COLO668 (cell line): ENCODE data around the gene ZNF597.

Source experiments
- DNase-seq: peaks from one replicate; lab custom pipeline; 2025; ENCODE audit not compliant: unreplicated experiment; lab: John Stamatoyannopoulos, UW

The ZNF597 gene

GRCh38 chr16:3457434-3458252, 14.3 kb upstream of the ZNF597 start:
- DNase-seq, result peak; percentile 96

- DNase-seq, result no peak
Measured at GRCh38 chr16:3454631-3455147, 11.4 kb upstream of the ZNF597 start.

DNA sequence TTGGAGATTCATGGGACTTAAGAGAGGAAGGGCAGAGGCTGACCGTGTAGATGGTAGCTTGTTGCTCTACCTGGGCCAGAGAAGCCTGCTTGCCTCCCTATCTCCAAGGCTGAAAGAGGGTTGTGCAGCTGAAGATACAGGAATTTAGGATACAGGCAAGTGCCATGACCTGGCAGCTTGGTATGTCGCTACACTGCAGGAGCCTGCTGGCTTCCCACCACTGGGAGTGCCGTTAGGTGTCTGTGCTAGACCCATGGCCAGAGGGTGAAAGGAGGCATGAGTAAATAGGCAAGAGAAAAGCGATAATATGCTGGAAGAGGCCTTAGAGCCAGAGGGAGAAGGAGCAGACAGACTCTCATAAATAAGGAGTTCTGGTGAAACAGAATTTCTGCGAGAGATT, 10.8 kb upstream of the ZNF597 start:
- no peak for DNase-seq

DNA sequence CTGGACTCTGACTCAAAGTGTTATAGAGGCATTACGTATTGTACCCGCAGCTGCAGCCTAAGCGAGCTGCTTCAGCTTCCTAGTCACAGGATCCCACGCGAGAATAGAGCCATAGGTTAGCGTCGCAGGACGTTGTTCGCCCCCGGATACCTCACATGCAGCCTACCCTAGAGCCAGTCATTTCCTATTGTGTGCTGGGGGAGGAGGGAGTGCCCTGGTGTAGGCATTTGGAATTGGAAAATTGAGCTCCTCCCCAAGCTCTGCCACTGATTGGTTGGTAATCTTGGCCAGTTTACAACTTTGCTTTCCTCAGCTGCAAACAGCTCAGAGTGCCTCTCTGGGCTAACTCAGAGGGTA, 706 bp upstream of the ZNF597 start:
- no peak for DNase-seq

- DNase-seq, result no peak
Measured at GRCh38 chr16:3439637-3440036, 3.7 kb downstream of the ZNF597 start.

GRCh38 chr16:3434373-3434772, 8.9 kb downstream of the ZNF597 start:
- no peak for DNase-seq

DNA sequence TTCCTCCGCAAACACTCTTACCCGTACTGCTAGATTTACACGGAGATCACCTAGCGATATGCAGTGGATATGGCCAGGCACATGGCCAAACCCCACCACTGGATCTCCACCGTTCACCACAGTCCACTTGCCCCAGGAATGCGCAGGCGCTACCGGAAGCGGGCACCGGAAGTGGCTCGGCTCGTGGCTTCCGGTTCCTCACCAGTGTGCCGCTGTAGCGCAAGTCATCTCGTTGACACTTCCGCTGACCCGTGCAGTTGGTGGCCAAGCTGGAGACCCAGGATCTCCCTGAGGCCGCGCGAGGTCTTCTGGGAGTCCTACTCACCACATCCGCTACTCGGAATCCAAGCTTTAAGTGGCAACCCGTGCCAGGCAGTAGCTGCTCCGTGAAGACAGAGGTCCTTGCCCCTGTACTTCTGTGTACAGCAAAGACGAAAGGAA, 11.5 kb downstream of the ZNF597 start:
- no peak for DNase-seq

- DNase-seq, result no peak
Measured at GRCh38 chr16:3413730-3414379, 29.4 kb downstream of the ZNF597 start.

- no peak for DNase-seq
Measured at GRCh38 chr16:3408561-3409197, 34.6 kb downstream of the ZNF597 start.

GRCh38 chr16:3401719-3402397, 41.4 kb downstream of the ZNF597 start:
- peak; percentile 15 for DNase-seq

DNA sequence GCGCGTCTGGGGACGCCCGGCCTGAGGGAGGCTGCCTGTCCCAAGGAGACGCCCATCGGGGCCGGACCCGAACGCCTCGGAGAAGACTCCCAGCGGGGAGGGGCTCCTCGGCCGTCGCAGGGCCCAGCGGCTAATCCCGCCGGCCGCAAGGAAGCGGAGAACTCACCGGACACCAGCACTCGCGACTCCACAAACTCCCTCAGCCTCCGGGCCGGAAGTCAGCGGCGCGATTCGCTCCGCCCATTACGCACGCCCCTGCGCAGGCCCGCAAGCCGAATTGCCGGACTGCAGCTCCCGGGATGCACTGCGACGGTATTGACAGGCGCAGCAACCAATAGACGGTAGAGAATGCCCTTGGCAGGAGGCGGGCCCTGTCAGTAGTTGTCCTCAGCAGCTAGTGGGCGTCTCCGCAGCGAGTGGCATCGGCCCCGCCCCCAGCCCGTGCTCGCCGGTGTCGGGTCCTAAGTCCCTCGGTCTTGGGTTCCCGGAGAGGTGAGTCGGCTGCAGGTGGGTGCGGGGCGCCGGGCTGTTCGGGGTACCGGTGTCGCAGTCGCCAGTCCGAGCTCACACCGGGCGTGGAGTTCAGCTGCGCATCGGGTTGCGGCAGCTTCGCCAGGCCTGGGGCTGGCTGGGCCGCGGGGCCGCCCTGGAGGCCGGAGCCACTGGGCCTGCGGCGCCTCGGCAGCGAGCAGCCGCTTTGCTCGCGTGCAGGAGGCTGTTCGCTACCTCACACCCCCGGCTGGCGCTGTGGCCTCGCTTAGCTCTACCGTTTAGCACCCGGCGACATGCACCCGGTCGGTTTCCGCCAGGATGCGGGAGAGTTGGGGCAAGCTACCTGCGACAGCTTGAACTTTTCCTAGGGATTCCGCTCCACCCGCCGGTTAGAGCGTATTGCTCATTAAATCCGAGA, 42.3 kb downstream of the ZNF597 start, which contains the start of the genes ZNF174 and ZSCAN32:
Gene ZNF174 (plus strand): TSS at position 437 of the 910 bp plus-strand sequence. CDS start 790 bp downstream, outside the sequence.
Gene ZSCAN32 (minus strand): TSS at position 226 of the 910 bp plus-strand sequence. CDS start 3,447 bp downstream, outside the sequence.
- peak; percentile 98 for DNase-seq

DNA sequence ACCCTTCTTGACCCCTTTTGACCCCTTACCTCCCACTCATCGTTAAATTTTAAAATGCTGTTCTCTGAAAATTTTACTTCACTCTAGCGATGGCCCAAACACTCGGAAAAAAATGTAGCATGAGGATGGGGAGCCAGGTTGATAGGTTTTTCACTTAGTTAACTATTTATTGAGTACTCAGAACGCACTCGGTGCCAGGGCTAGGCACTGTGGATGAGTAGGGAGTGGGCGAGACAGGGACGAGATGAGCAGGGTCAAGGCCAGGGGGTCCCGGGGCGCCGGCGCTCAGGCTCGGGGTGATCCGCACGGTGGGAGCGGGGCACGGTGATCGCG, 42.9 kb downstream of the ZNF597 start:
- no peak for DNase-seq

GRCh38 chr16:3389663-3390338, 53.5 kb downstream of the ZNF597 start:
- no peak for DNase-seq

DNA sequence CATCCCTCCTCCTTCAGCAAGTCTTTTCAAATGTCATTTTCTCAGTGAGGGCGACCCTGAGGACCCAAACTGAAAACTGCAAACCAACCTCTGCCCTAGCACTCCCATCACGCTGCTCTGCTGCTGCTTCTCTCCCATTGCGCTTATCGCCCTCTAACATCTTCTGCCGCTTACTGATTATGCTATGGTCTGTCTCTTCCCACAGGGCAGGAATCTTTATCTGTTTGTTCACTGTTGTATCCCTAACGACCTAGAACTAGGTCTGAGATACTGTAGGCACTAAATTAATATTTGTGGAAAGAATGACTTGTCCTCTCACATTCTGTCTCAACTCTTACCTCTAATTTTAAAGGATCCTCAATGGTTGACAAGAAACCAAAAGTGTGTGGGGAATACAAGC, 55.0 kb downstream of the ZNF597 start:
- DNase-seq, result no peak

GRCh38 chr16:3383045-3383448, 60.3 kb downstream of the ZNF597 start:
- no peak for DNase-seq
